AG04450 (cell line): ENCODE results near the gene GCLC. TPM values are rescaled to one million over a fixed set of nuclear protein-coding genes. Genes with fewer than 3 reads are reported as not detected.

Experiments used
- CTCF ChIA-PET: fragments of 300-600, 350-600 bp; formaldehyde crosslinking; extraction: SDS; loops from one replicate; lab custom pipeline; 2022; ENCODE audit warnings: antibody characterized with exemption, inconsistent platforms; lab: Charles Lee
- POLR2A ChIA-PET: fragments of 350-600 bp; formaldehyde crosslinking; extraction: SDS; loops from one replicate; lab custom pipeline; 2021; ENCODE audit warnings: antibody characterized with exemption, inconsistent platforms; lab: Yijun Ruan, JAX
- DNase-seq: peaks from one replicate; pipeline ENCODE4 v3.0.0-alpha.2; 2011; ENCODE audit warnings: low read depth, low spot score
- H3K27ac ChIP-seq: one replicate; pipeline ENCODE4 v1.5.1; 2012; ENCODE audit warnings: low read depth, low read length, control low read depth
- H3K27me3 ChIP-seq: one replicate; pipeline ENCODE4 v1.6.0; 2012; ENCODE audit warnings: low read length; ENCODE audit not compliant: control insufficient read depth, insufficient read depth
- H3K4me3 ChIP-seq: 2 replicates; pipeline ENCODE4 v1.5.1; 2011; ENCODE audit warnings: mild to moderate bottlenecking, low read depth, low read length, control low read depth
- H3K9me3 ChIP-seq: 2 replicates; pipeline ENCODE4 v1.5.1; 2012; ENCODE audit warnings: low read length; ENCODE audit not compliant: control insufficient read depth, insufficient read depth
- polyA plus RNA-seq: library from polyadenylated mRNA; depleted of rRNA; stranded (reverse); fragments of >200 nt; gene quantifications from 2 replicates; pipeline ENCODE4 v1.2.3, GENCODE V29; 2011
- TF ChIP-seq, protein P1 (sequence below): IDR thresholded peaks from 2 replicates; pipeline ENCODE4 v1.5.1; 2011; ENCODE audit warnings: low read depth, low read length, control low read depth, inconsistent platforms

The GCLC gene
- polyA plus RNA-seq, 1 experiment = 89.3 TPM

DNA sequence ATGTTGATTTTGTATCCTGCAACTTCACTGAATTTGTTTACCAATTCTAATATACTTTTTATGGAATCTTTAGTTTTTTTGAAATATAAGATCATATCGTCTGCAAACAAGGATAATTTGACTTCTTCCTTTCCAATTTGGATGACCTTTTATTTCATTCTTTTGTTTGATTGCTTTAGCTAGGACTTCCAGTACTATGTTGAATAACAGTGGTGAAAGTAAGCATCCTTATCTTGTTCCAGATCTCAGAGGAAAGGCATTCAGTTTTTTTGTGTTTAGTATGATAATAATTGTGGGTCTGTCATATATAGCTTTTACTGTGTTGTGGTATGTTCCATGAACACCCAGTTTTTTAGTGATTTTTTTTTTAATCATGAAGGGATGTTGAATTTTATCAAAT, 75.7 kb downstream of the GCLC start:
- TF ChIP-seq, protein P1, sequence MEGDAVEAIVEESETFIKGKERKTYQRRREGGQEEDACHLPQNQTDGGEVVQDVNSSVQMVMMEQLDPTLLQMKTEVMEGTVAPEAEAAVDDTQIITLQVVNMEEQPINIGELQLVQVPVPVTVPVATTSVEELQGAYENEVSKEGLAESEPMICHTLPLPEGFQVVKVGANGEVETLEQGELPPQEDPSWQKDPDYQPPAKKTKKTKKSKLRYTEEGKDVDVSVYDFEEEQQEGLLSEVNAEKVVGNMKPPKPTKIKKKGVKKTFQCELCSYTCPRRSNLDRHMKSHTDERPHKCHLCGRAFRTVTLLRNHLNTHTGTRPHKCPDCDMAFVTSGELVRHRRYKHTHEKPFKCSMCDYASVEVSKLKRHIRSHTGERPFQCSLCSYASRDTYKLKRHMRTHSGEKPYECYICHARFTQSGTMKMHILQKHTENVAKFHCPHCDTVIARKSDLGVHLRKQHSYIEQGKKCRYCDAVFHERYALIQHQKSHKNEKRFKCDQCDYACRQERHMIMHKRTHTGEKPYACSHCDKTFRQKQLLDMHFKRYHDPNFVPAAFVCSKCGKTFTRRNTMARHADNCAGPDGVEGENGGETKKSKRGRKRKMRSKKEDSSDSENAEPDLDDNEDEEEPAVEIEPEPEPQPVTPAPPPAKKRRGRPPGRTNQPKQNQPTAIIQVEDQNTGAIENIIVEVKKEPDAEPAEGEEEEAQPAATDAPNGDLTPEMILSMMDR = no peak
- no peak for DNase-seq
- POLR2A ChIA-PET = no interaction called here
- Histone ChIP-seq H3K9me3 (no peaks in the 10 kb centered on the region), H3K27ac (no peak overlapping the region), H3K27me3 (peaks cover 8% of the 10 kb centered on the region), H3K4me3 (no peak overlapping the region)
- CTCF ChIA-PET = interaction anchor here (0.6 to 0.7 kb wide), 2 partner anchors 16 to 266 kb away, joined by 3 read pairs; no protein-coding TSS in a partner anchor

DNA sequence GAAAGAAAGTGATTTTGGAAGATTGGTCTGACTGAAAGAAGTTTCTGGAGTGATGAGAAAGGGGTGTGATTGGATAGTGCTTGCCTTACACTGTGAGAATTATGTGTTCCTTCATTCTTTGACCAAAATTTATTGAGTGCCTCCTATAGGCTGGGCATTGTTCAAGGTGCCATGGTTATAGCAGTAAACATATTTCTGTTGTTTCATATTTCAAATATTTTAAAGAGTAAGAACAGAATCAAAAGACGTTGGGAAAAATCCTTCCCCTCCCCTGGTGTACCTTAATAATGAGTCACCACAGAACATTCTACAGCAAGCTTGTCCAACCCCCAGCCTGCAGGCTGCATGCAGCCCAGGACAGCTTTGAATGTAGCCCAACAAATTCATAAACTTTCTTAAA, 78.6 kb downstream of the GCLC start:
- Histone ChIP-seq H3K4me3 (no peak overlapping the region), H3K27ac (no peak overlapping the region), H3K27me3 (peaks cover 9% of the 10 kb centered on the region), H3K9me3 (no peaks in the 10 kb centered on the region)
- ChIA-PET POLR2A (no interaction called here), CTCF (interaction anchor here (0.6 to 1.3 kb wide), 5 partner anchors 18 to 295 kb away, joined by 3 to 5 read pairs (median 4); no protein-coding TSS in a partner anchor)
- no peak for DNase-seq
- TF ChIP-seq, protein P1 = no peak

DNA sequence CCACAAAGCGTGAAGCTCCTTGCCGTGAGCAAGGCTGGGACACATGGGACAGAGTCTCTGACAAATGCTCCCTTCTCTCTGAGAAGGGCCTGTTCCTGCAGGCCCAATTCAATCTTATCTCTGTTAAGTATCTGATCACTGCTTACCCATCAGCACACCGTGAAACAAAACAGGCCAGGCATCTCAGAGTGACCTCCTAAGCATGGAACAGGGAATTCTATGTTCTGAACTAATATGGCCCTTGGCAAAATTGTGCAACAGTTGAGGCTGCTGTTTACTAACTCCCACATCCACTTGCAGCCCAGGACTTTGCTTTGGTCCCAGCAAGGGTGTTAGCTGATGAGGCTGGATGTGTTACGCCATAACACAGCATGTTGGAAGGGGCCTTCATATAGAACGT, 79.2 kb downstream of the GCLC start:
- peaks cover 11% of the 10 kb centered on the region for H3K27me3 ChIP-seq
- POLR2A ChIA-PET = no interaction called here
- no peaks in the 10 kb centered on the region for H3K9me3 ChIP-seq
- no peak overlapping the region for H3K4me3 ChIP-seq
- no peak for DNase-seq
- H3K27ac ChIP-seq = no peak overlapping the region
- TF ChIP-seq, protein P1 = no peak
- CTCF ChIA-PET = interaction anchor here (1.2 to 1.3 kb wide), 2 partner anchors 20 to 263 kb away, joined by 4 read pairs; no protein-coding TSS in a partner anchor

DNA sequence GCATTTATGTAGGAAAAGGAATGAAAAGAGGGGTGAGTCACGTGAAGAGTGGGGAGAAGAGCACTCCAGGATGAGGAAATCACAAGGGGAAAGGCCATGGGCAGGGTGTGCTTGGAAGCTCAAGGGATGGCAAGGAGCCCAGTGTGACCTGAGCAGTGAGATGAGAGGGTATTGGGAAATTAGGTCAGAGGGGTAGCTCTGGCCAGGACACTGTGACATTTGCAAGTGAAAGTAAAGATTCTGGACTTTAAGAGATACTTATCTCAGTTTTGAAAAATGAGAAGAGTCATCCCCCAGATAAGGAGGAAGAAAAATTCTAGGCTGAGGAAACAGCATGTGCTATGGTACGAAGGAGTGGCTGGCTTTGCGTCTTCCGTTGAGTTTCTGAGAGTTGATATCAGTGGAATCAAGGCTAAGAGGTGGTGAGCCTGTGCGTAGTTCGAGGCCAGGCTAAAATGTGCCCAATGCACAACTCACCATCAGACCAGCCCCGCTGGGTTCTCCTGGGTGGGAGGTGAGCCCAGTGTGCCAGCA, 79.9 kb downstream of the GCLC start:
- H3K4me3 ChIP-seq = no peak overlapping the region
- DNase-seq = no peak
- peaks cover 11% of the 10 kb centered on the region for H3K27me3 ChIP-seq
- POLR2A ChIA-PET = no interaction called here
- no peak overlapping the region for H3K27ac ChIP-seq
- CTCF ChIA-PET = no interaction called here
- TF ChIP-seq, protein P1 = no peak
- H3K9me3 ChIP-seq = no peaks in the 10 kb centered on the region

DNA sequence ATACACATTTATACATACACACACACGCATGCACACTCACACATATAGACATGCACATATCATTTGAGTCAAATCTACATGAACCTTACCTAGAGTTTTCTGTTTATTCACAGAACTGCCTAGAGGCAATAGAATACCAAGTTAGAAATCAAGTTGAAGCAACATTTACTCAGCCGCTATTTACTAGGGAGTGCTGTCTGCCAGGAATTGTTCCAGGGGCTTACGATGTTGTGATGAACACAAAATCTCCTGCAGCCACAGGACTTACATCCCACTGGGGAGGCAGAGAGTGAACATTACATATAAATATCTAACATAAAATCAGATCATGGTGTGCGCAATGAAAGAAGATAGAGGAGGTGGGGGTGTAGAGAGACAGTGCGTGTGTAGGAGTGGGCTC, 80.4 kb downstream of the GCLC start:
- H3K4me3 ChIP-seq = no peak overlapping the region
- peaks cover 11% of the 10 kb centered on the region for H3K27me3 ChIP-seq
- no peak for DNase-seq
- TF ChIP-seq, protein P1 = no peak
- ChIA-PET POLR2A (no interaction called here), CTCF (no interaction called here)
- H3K9me3 ChIP-seq = no peaks in the 10 kb centered on the region
- H3K27ac ChIP-seq = no peak overlapping the region
